Dendritic cell treated with granulocyte-macrophage colony-stimulating factor and Interleukin-4, amounts not matched to agents 40 ng/mL and 50 ng/mL, for 4 days (primary cell): ENCODE measurements around the gene CNNM3.
"Not testable (repeated sequence)": the region's sequence is repeated elsewhere in the genome, so short reads cannot be mapped to it uniquely, and the experiment has no call there.

Experiments
- H3K27ac Mint-ChIP-seq: one replicate; pipeline ENCODE4 v1.8.0; 2022; ENCODE audit warnings: mild to moderate bottlenecking, mixed read lengths
- H3K27me3 Mint-ChIP-seq: one replicate; pipeline ENCODE4 v1.8.0; 2022; ENCODE audit warnings: mild to moderate bottlenecking, mixed read lengths
- H3K36me3 Mint-ChIP-seq: one replicate; pipeline ENCODE4 v1.8.0; 2022; ENCODE audit warnings: low read depth, mixed read lengths
- H3K4me1 Mint-ChIP-seq: one replicate; pipeline ENCODE4 v1.8.0; 2022; ENCODE audit warnings: low read depth, mixed read lengths
- H3K4me3 Mint-ChIP-seq: one replicate; pipeline ENCODE4 v1.8.0; 2022; ENCODE audit warnings: mild to moderate bottlenecking, moderate library complexity, mixed read lengths
- H3K9me3 Mint-ChIP-seq: one replicate; pipeline ENCODE4 v1.8.0; 2022; ENCODE audit warnings: mixed read lengths
- intact Hi-C: fragments of 100-400 bp; cut with micrococcal nuclease; formaldehyde crosslinking; loops from one replicate; pipeline ENCODE4 v1.15.0; 2022

CNNM3 gene

DNA sequence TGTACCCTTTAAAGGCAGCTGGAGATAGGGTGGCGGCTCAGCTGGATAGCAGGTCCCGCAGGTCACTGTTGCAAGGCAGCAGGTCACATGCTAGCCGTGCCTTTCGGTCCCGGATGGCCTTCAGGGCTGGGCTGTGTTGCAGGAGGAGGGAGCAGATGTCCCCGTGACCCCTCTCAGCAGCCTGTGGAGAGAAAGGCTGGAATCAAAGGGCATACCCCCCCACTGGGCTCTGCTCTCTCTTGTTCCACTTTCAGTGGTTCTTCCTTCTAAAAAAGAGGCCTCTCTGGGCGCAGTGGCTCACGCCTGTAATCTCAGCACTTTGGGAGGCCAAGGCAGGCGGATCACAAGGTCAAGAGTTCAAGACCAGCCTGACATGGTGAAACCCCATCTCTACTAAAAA lies 32.2 kb downstream of the CNNM3 start:
- H3K4me1 Mint-ChIP-seq = peaks cover 2% of the 10 kb centered on the region
- H3K27ac Mint-ChIP-seq = no peak overlapping the region
- peaks cover 54% of the 10 kb centered on the region for H3K36me3 Mint-ChIP-seq
- intact Hi-C loops = no loop called here
- no peaks in the 10 kb centered on the region for H3K27me3 Mint-ChIP-seq
- no peaks in the 10 kb centered on the region for H3K9me3 Mint-ChIP-seq
- no peak overlapping the region for H3K4me3 Mint-ChIP-seq

DNA sequence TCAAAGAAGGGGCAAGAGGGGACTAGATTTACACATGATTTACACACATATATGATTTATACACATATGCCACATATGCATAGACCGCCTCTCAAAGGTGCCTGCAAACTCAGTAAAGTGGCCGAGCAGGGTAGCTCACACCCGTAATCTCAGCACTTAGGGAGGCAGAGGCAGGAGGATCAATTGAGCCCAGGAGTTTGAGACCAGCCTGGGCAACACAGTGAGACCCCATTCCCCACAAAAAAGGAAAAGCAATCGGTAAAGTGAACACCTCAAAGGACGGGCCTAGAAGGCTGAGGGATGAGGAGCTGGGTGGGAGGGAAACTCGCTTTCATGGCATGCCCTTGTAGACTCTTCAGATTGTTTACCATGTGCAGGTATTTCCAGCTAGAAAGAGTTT lies 36.6 kb downstream of the CNNM3 start:
- Mint-ChIP-seq H3K27me3 (no peaks in the 10 kb centered on the region), H3K4me3 (no peak overlapping the region), H3K9me3 (no peaks in the 10 kb centered on the region), H3K4me1 (peaks cover 19% of the 10 kb centered on the region), H3K36me3 (peaks cover 58% of the 10 kb centered on the region), H3K27ac (no peak overlapping the region)
- intact Hi-C loops = no loop called here

DNA sequence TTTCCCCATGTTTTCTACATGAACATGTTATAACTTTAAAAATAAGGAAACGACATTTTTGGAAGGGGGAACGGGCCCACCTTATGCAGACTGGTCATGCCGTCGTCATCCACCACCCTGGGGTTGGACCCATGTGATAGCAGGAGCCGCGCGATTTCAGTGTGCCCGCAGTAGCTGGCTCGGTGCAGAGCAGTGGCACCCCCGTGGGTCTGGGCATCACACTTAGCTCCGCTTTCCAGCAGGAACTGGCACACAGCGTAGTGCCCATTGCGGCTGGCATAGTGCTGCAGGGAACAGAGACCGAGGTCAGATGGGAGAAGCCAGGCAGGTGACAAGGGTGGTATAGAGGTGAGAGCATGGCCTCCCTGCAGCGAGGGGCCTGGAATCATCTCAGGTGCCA lies 37.3 kb downstream of the CNNM3 start:
- Mint-ChIP-seq H3K27ac (no peak overlapping the region), H3K9me3 (no peaks in the 10 kb centered on the region), H3K4me3 (no peak overlapping the region), H3K4me1 (peaks cover 23% of the 10 kb centered on the region), H3K36me3 (peaks cover 56% of the 10 kb centered on the region), H3K27me3 (peaks cover under 1% of the 10 kb centered on the region)
- intact Hi-C loops = no loop called here

DNA sequence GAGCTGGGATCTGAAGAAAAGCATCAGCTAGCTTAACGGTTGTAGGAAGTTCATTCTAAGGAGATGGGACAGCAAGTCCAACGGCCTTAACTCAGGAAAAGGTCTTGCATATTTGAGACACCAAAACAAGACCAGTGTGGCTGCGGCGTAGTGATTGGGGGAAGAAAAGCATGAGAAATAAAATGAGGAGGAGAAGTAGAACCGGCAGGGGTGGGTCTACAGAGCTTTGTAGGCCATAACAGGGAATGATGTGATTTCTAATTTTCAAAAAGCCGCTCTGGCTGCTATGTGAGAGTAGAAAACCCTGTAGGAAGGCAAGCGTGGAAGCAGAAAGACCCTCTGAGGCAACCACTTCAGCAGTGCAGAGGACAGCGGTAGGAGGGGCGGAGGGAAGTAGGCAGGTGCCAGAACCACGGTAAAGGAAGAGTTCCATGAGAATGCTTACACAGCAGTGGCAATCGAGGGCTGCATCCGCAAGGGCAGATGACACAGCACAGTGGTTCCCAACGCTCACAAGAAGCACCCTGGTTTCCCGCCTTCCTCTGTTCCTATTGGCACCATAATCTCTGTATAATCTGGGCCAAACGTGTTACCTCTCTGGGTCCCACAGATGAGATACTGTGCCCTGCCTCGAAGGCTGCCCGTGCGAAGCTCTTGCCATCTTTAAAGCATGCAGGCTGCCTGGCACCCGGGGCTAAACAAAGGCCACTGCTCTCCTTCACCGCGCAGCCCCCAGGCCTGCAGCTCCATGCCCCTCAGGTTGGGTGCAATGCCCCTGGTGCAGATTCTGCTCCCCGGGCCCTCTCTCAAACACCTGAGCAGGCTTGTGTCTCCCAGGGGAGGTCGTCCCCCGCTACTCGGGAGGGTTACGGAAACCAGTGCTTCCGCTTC lies 41.0 kb downstream of the CNNM3 start:
- Mint-ChIP-seq H3K4me3 (peak overlapping the region; percentile 97), H3K27ac (peak overlapping the region; percentile 85), H3K36me3 (peaks cover 31% of the 10 kb centered on the region), H3K27me3 (peaks cover 34% of the 10 kb centered on the region), H3K9me3 (no peaks in the 10 kb centered on the region), H3K4me1 (peaks cover 43% of the 10 kb centered on the region)
- intact Hi-C loops = loop anchor here (5.0 kb wide), 1 partner anchor 255 kb away; the partner anchor contains the start of gene ANKRD36

DNA sequence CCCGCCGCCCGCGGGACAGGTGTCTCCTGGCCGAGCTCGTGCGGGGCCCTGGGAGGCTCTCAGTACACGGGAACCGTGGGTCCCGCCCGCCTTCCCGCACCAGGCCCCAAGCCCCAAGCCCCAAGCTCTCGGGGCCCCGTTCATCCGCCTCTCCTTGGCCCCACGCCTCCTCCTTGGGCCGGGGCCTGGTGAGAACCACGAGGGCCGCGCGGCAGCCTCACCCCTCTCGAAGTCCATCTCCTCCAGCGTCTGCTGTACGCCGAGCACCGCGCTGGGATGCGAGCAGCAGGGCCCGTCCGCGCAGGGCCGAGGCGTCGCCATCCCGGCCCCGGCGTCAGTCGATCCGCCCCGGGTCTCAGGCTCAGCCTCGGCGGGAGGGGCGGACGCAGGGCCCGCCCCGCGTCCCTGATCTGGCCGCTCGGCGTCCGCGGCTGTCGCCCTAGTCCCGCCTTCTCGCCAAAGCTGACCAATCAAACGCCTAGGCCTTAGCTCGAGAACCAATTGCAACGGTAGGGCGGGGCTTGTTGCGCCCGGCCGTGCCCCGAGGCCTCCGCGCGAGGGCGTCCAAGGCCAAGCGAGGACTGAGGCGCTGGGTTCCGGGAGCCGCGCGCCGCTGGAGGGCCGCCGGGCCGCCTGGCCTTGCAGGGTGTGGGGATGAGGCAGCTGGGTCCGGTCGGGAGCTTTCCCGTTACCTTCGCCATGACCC lies 41.8 kb downstream of the CNNM3 start, which contains the start of gene ANKRD39:
ANKRD39 (minus strand) TSS at position 350 of the 706 bp plus-strand sequence; CDS start at position 321, 29 bp downstream.
- intact Hi-C loops = loop anchor here (1.0 to 5.0 kb wide), 2 partner anchors 93 to 254 kb away; partner anchors contain the start of gene ANKRD36
- Mint-ChIP-seq H3K27me3 (peaks cover 42% of the 10 kb centered on the region), H3K27ac (peak within 1 kb of the TSS; percentile 85), H3K4me3 (peak within 1 kb of the TSS; percentile 97), H3K36me3 (peaks cover 23% of the 10 kb centered on the region), H3K9me3 (no peaks in the 10 kb centered on the region), H3K4me1 (peaks cover 49% of the 10 kb centered on the region)

DNA sequence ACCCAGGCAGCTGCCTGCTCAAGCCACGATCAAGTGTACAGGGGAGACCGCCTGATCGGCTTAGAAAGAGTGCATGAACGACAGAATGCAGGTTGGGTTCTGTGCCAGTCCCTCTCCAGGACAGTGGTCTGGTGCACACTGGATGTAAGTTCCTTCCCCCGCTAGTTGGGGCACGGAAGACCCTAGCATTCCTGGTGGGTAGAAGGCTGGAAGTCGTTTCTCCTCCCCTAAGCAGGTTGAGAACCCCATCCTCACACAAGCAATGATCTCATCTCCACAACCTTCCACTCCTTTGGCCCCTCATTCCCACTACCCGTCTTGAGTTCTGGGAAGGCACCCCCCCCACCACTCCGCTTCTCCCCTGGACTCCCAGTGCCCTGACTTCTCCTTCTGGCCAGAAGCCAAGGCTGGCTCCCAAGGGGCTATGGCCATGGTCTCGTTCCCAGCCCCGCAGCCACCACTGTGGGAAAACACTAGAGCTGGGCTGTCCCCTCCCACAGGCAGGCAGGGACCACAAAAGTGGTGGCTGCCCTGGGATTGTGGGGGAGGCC lies 43.1 kb downstream of the CNNM3 start:
- intact Hi-C loops = loop anchor here (5.0 kb wide), 1 partner anchor 253 kb away; the partner anchor contains the start of gene ANKRD36
- Mint-ChIP-seq H3K4me1 (peaks cover 59% of the 10 kb centered on the region), H3K9me3 (no peaks in the 10 kb centered on the region), H3K27me3 (peaks cover 54% of the 10 kb centered on the region), H3K27ac (peak overlapping the region; percentile 85), H3K4me3 (peak overlapping the region; percentile 97), H3K36me3 (peaks cover 9% of the 10 kb centered on the region)

DNA sequence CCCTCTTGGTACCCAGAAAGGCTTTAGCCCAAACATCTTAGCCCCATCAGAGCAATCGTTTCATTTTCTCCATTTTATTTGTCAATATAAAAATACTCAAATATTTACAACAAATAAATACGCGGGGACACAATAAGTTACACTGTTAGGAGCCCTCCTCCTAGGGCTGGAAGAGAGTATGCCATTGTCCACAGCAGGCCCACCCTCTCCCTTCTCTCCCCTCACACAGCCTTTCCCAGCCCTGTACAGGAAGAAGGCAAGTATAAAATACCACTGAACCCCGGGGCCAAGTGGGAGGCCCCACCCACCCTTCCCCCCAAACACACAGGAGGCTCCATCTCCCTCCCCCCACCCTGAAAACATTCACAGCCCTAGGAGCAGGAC lies 43.6 kb downstream of the CNNM3 start:
- Mint-ChIP-seq H3K4me3 (no peak overlapping the region), H3K36me3 (peaks cover 6% of the 10 kb centered on the region), H3K27ac (peak overlapping the region; percentile 85), H3K9me3 (no peaks in the 10 kb centered on the region), H3K4me1 (peaks cover 59% of the 10 kb centered on the region), H3K27me3 (peaks cover 59% of the 10 kb centered on the region)
- intact Hi-C loops = loop anchor here (5.0 kb wide), 1 partner anchor 253 kb away; the partner anchor contains the start of gene ANKRD36

DNA sequence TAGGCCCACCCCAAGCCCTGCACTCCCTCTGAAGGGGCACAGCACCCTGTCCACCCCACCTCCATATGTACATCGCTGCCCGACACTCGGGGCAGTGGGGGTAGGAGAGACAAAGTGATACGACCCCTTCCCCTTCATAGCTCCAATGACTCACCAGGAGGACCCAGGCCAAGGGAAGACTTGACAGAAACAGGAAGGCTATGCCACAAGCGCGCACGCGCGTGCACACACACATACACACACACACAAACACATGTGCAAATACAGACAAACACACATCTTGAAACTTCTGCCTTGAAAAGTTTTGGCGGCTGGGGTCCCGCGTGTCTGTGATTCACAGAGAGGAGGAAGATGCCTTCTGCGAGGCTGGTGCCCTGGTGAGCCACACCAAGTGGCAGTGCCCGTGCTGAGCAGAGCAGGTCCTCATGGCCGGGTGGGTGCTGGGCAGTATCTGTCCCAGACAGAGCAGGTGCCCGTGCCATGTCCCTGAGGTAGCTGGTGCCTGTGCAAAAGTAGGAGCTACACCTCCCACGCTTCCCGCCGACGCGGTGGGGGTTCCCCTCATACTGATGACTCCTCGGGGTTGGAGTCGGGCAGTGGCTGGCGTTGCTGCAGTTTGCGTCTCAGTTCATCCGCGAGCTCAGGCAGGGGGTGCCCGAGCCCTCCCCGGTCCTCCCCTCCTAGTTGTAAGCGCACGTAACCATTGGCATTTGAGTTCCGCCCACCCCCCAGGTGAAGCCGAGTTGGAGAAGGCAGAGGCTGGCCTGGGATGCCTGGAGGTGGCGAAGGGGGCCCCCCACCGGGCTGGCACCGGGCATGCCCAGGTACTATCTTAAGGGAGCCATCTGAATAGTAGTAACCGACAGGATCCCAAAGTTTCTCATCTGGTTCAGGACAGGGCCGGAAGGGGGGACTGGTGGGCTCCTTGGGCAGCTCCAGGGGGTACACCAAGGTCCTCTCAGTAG lies 44.3 kb downstream of the CNNM3 start:
- intact Hi-C loops = no loop called here
- H3K4me1 Mint-ChIP-seq = peaks cover 54% of the 10 kb centered on the region
- no peak overlapping the region for H3K27ac Mint-ChIP-seq
- no peaks in the 10 kb centered on the region for H3K9me3 Mint-ChIP-seq
- peaks cover 65% of the 10 kb centered on the region for H3K27me3 Mint-ChIP-seq
- no peak overlapping the region for H3K4me3 Mint-ChIP-seq
- peaks cover 6% of the 10 kb centered on the region for H3K36me3 Mint-ChIP-seq

DNA sequence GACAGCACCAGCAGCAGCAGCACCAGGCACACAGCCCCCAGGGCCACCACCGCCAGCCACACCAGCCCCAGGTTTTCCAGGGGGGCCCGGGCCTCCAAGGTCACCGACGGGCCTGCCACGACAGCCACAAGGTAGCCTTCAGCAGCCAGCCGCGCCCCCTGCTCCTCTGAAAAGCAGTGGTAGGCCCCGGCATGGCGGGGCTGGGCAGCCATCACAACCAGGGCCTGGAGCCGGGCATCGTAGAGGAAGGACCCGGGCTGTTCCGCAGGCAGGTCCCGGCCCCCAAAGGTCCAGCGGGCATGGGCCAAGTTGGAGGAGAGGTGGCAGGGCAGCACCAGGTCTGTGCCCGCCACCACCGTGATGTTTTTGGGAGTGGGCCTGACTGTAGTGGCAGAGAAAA lies 45.0 kb downstream of the CNNM3 start:
- H3K27ac Mint-ChIP-seq = no peak overlapping the region
- H3K36me3 Mint-ChIP-seq = peaks cover 6% of the 10 kb centered on the region
- no peak overlapping the region for H3K4me3 Mint-ChIP-seq
- no peaks in the 10 kb centered on the region for H3K9me3 Mint-ChIP-seq
- H3K27me3 Mint-ChIP-seq = peaks cover 73% of the 10 kb centered on the region
- H3K4me1 Mint-ChIP-seq = peaks cover 58% of the 10 kb centered on the region
- intact Hi-C loops = no loop called here

DNA sequence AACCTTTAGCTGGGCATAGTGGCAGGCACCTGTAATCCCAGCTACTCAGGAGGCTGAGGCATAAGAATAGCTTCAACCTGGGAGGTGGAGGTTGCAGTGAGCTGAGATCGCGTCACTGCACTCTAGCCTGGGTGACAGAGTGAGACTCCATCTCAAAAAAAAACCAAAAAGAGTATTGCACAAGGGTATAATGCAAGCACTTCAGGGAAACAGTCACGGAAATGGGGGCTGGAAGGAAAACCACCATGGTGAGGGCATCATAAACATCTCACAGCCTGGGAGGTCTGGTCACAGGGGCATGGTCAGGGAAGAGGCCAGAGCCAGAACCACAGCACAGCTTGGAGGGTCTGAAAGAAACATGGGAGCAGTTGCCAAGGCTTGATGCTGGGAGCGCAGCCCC lies 47.0 kb downstream of the CNNM3 start:
- H3K4me1 Mint-ChIP-seq = peaks cover 61% of the 10 kb centered on the region
- H3K27ac Mint-ChIP-seq, H3K9me3 Mint-ChIP-seq, H3K36me3 Mint-ChIP-seq, H3K4me3 Mint-ChIP-seq, intact Hi-C loops: not testable (repeated sequence)
- H3K27me3 Mint-ChIP-seq = peaks cover 93% of the 10 kb centered on the region

DNA sequence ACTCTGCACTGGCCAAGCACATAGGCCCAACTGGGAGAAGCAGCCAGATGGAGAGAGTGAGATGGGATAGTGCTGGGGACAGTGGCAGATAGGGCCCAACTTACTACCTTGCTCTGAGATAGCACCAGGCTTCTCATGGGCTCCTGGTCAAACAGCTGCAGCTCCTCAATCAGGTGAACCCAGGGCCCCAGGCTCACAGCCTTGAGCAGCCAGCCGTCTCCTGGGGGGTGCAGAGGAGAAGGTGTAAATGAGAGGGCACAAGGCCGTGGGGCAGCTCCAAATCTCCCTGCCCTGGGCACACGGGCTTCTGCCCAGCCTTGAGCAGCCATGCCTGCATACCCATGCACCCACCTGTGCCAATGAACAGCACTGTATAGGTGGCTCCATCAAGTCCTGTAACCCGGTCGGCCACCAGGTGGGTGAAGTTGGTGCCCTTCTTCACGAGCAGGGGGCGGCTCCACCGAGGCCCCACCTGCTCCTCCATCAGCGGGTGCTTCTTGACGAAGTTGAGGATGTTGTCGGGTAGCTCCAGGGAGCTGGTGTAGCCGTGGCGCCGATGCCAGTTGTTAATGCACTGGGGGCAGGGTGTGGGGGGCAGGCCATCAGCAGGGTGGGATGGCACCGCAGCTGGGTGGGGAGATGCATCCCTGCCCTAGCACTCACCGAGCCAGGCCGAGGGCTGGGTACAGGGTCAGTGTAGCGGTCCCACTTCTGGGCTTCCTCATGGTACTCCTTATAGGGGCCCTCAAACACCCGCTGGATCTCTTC lies 47.7 kb downstream of the CNNM3 start:
- H3K36me3 Mint-ChIP-seq = no peaks in the 10 kb centered on the region
- H3K4me3 Mint-ChIP-seq = no peak overlapping the region
- H3K27ac Mint-ChIP-seq = no peak overlapping the region
- H3K27me3 Mint-ChIP-seq = peaks cover 93% of the 10 kb centered on the region
- intact Hi-C loops = no loop called here
- peaks cover 63% of the 10 kb centered on the region for H3K4me1 Mint-ChIP-seq
- no peaks in the 10 kb centered on the region for H3K9me3 Mint-ChIP-seq

DNA sequence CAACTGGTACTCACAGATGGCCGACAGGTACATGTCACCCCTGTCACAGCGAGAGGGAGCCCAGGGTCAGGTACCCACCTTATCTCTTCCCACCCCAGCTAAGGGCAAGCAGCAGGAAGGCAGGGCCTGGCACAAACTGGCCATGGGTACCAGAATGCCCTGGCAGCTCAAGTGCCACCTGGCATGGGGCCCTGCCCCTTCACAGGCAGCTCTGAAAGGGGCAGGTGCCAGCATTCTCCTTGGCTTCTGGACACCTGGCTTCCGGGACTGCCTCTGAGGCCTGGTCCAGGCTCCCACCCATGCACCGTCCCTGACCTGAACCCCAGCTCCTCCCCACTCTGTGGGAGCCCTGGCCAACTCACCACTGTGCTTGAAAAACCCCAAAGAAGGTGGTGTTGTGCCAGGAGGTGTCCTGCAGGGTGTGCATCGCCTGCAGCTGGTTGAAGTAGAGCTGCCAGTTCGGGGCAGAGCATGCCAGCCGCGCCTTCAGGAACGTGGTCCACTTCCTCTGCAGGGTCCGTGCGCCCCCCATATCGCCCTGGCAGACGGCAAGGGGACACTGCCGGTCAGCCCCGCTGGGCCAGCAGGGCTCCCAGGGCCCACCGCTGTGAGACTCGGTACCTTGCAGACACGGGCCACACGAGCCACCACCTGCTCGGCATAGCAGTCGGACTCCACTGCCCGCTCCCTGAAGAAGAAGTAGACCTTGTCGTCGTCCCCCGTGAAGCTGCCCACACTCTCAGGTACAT lies 48.4 kb downstream of the CNNM3 start:
- intact Hi-C loops = no loop called here
- Mint-ChIP-seq H3K27ac (no peak overlapping the region), H3K4me3 (no peak overlapping the region), H3K27me3 (peaks cover 85% of the 10 kb centered on the region), H3K9me3 (no peaks in the 10 kb centered on the region), H3K4me1 (peaks cover 55% of the 10 kb centered on the region), H3K36me3 (no peaks in the 10 kb centered on the region)
